IPS-18a (cell line): ENCODE results near the gene DCDC1.

Source experiments
- H3K27ac ChIP-seq: one replicate; pipeline ENCODE4 v1.5.1; 2013; ENCODE audit warnings: low read length
- H3K27me3 ChIP-seq: one replicate; pipeline ENCODE4 v1.6.1; 2013; ENCODE audit warnings: mild to moderate bottlenecking, low read length; ENCODE audit not compliant: control insufficient read depth, insufficient read depth
- H3K36me3 ChIP-seq: one replicate; pipeline ENCODE4 v1.6.1; 2013; ENCODE audit warnings: low read depth, low read length; ENCODE audit not compliant: control insufficient read depth
- H3K4me1 ChIP-seq: one replicate; pipeline ENCODE4 v1.6.1; 2013; ENCODE audit warnings: low read depth, low read length; ENCODE audit not compliant: control insufficient read depth
- H3K4me3 ChIP-seq: one replicate; pipeline ENCODE4 v1.5.1; 2013; ENCODE audit warnings: low read length
- H3K9ac ChIP-seq: one replicate; pipeline ENCODE4 v1.6.1; 2013; ENCODE audit warnings: mild to moderate bottlenecking, low read length, moderate library complexity
- H3K9me3 ChIP-seq: one replicate; pipeline ENCODE4 v1.6.1; 2013; ENCODE audit warnings: low read depth, low read length; ENCODE audit not compliant: control insufficient read depth

Gene DCDC1

DNA sequence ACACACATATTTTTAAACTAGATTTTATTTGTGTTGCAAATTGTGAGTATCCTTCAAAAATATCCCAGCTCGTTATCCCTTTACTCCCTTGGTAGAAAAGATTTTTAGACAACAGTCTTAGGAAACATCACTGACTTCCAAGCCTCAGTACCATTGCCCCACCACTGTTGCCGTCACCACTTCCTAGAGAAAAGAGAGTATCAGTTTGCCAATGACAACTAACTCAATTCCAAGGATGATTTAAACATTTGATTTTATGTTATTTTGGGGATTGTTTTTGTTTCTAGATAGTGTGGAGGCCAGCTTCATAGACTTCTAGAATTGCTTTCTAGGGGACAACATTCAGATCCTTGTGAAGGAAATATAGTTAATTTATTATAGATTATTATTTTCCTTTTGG is 509.4 kb downstream of the DCDC1 start:
- peaks cover 41% of the 10 kb centered on the region for H3K4me1 ChIP-seq
- H3K36me3 ChIP-seq, result no peaks in the 10 kb centered on the region
- no peak overlapping the region for H3K4me3 ChIP-seq
- no peaks in the 10 kb centered on the region for H3K9me3 ChIP-seq
- no peaks in the 10 kb centered on the region for H3K27me3 ChIP-seq
- no peak overlapping the region for H3K27ac ChIP-seq
- no peak overlapping the region for H3K9ac ChIP-seq

- Histone ChIP-seq H3K36me3 (no peaks in the 10 kb centered on the region), H3K4me3 (no peak overlapping the region), H3K27me3 (no peaks in the 10 kb centered on the region), H3K9ac (no peak overlapping the region), H3K4me1 (peaks cover 41% of the 10 kb centered on the region), H3K9me3 (no peaks in the 10 kb centered on the region), H3K27ac (no peak overlapping the region)
Observed at GRCh38 chr11:30859669-30860068, 509.9 kb downstream of the DCDC1 start.

- Histone ChIP-seq H3K27ac (no peak overlapping the region), H3K9me3 (no peaks in the 10 kb centered on the region), H3K9ac (no peak overlapping the region), H3K4me3 (no peak overlapping the region), H3K27me3 (no peaks in the 10 kb centered on the region), H3K4me1 (peaks cover 22% of the 10 kb centered on the region), H3K36me3 (no peaks in the 10 kb centered on the region)
Observed at GRCh38 chr11:30855383-30856006, 514.0 kb downstream of the DCDC1 start.

DNA sequence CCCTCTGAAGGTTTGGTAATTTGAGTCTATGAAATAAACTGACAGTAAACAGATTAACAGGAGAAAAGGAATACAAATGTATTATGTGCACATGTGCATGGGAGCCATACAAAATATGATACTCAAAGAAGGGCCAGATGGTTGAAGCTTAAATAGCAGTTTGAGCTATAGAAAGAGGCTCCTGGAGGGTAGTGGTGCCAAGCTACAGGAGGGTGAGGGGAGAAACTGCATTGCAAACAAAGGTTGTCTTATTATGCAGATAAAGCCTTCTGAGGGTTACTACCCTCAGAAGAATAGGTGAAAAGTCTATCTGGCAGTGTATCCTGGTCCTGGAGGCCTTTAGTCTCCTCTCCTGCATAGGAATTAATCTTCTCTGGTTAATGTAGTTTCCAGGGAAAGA is 516.1 kb downstream of the DCDC1 start:
- Histone ChIP-seq H3K9ac (no peak overlapping the region), H3K27ac (no peak overlapping the region), H3K27me3 (no peaks in the 10 kb centered on the region), H3K9me3 (no peaks in the 10 kb centered on the region), H3K36me3 (no peaks in the 10 kb centered on the region), H3K4me3 (no peak overlapping the region), H3K4me1 (peaks cover 10% of the 10 kb centered on the region)

DNA sequence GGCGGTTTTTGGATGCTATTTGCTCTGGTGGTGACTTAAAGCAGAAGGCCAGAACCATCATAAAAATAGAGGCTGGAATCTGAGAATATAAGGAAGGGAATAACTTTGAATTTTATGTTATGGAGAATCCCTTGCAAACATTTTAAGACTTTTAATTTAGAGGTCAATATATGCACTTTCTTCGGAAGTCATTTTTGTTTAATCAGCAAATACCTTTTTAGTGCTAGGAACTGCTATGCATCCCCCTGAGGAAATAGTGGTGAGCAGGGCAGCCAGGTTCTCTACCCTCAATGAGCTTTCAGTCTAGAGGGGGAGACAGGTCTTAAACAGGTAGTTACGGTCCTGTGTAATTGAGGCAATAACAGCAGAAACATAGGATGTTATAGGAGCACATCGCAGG is 516.9 kb downstream of the DCDC1 start:
- H3K27ac ChIP-seq, result no peak overlapping the region
- peaks cover under 1% of the 10 kb centered on the region for H3K9me3 ChIP-seq
- H3K4me3 ChIP-seq, result no peak overlapping the region
- no peaks in the 10 kb centered on the region for H3K36me3 ChIP-seq
- H3K27me3 ChIP-seq, result no peaks in the 10 kb centered on the region
- no peak overlapping the region for H3K9ac ChIP-seq
- H3K4me1 ChIP-seq, result peaks cover 10% of the 10 kb centered on the region

- no peak overlapping the region for H3K27ac ChIP-seq
- no peak overlapping the region for H3K4me3 ChIP-seq
- peaks cover 5% of the 10 kb centered on the region for H3K9me3 ChIP-seq
- H3K4me1 ChIP-seq, result peaks cover 10% of the 10 kb centered on the region
- no peaks in the 10 kb centered on the region for H3K36me3 ChIP-seq
- no peak overlapping the region for H3K9ac ChIP-seq
- H3K27me3 ChIP-seq, result no peaks in the 10 kb centered on the region
Observed at GRCh38 chr11:30852091-30852490, 517.4 kb downstream of the DCDC1 start.

GRCh38 chr11:30837252-30837651 is 532.3 kb downstream of the DCDC1 start:
- Histone ChIP-seq H3K36me3 (no peaks in the 10 kb centered on the region), H3K4me3 (no peak overlapping the region), H3K27me3 (no peaks in the 10 kb centered on the region), H3K4me1 (no peaks in the 10 kb centered on the region), H3K9me3 (no peaks in the 10 kb centered on the region), H3K9ac (no peak overlapping the region), H3K27ac (no peak overlapping the region)

- Histone ChIP-seq H3K27ac (no peak overlapping the region), H3K4me3 (no peak overlapping the region), H3K9ac (no peak overlapping the region), H3K9me3 (no peaks in the 10 kb centered on the region), H3K36me3 (no peaks in the 10 kb centered on the region), H3K4me1 (peaks cover 3% of the 10 kb centered on the region), H3K27me3 (no peaks in the 10 kb centered on the region)
Observed at GRCh38 chr11:30832831-30833230, 536.7 kb downstream of the DCDC1 start.

DNA sequence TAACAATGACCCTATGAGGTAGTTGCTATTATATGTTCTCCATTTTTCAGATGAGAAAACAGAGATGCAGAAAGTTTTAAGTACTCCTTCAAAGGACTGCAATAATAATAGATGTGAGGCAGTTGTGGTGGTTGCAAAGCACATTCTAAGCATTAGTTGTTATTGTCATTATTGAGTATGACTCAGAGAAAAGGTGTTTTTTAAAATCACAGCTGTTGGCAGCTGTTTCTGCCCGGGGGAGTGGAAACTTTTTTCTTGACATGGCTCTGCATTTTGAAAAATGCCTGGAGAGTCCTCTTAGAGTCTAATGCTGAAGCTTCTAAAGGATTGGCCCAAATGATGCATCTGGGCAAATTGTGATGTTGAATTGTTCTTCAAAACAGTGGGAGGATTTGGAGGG is 538.9 kb downstream of the DCDC1 start:
- H3K9ac ChIP-seq, result no peak overlapping the region
- H3K4me1 ChIP-seq, result peaks cover 3% of the 10 kb centered on the region
- no peaks in the 10 kb centered on the region for H3K36me3 ChIP-seq
- no peaks in the 10 kb centered on the region for H3K27me3 ChIP-seq
- no peak overlapping the region for H3K27ac ChIP-seq
- H3K4me3 ChIP-seq, result no peak overlapping the region
- H3K9me3 ChIP-seq, result no peaks in the 10 kb centered on the region

DNA sequence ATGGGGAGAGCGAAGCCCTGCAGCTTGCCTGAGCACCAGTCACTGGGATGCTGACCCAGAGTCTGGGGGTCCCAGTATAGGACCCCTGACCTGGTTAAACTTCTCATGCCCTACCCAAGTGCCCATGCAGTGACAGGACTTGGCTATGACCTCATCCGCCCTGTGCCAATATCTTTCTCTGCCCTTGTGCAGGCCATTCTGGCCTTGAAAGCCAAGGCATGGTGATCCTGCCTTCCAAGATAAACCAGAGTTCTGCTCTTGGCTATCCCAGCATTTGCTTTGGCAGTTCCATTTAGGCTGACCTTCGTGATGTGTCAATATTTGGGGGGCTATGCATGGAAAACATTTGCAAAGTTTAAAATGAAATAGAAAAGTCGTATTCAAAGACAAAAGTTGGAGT is 542.6 kb downstream of the DCDC1 start:
- H3K9me3 ChIP-seq, result no peaks in the 10 kb centered on the region
- H3K36me3 ChIP-seq, result no peaks in the 10 kb centered on the region
- no peak overlapping the region for H3K9ac ChIP-seq
- H3K27ac ChIP-seq, result no peak overlapping the region
- H3K4me1 ChIP-seq, result peaks cover 3% of the 10 kb centered on the region
- H3K27me3 ChIP-seq, result no peaks in the 10 kb centered on the region
- H3K4me3 ChIP-seq, result no peak overlapping the region

- H3K4me3 ChIP-seq, result no peak overlapping the region
- no peak overlapping the region for H3K27ac ChIP-seq
- no peaks in the 10 kb centered on the region for H3K9me3 ChIP-seq
- H3K4me1 ChIP-seq, result peaks cover 2% of the 10 kb centered on the region
- no peaks in the 10 kb centered on the region for H3K36me3 ChIP-seq
- no peaks in the 10 kb centered on the region for H3K27me3 ChIP-seq
- H3K9ac ChIP-seq, result no peak overlapping the region
Observed at GRCh38 chr11:30825723-30826122, 543.8 kb downstream of the DCDC1 start.

DNA sequence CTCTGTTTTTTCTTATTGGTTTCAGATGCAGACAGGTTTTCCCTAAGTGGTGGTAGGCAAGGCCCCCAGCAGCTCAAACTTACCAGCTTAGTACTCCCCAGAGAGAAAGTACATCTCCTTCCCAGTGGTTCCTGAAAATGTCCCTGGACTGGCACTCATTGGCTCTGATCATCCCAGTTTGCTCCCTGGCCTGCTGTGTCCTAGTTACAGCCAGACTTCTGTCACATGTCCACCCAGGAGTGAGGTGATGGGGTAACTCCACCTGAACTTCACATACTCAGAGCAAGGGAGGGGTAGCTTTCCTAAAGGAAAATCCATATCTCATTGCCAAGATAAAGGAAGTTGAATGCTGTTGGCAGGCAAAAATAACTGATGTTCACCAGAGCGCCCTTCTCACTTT is 546.4 kb downstream of the DCDC1 start:
- Histone ChIP-seq H3K9ac (no peak overlapping the region), H3K27ac (no peak overlapping the region), H3K27me3 (no peaks in the 10 kb centered on the region), H3K4me1 (no peaks in the 10 kb centered on the region), H3K36me3 (no peaks in the 10 kb centered on the region), H3K4me3 (no peak overlapping the region), H3K9me3 (no peaks in the 10 kb centered on the region)
